ENCODE results near the gene STARD4. TPM values are rescaled to one million over a fixed set of nuclear protein-coding genes. Genes with fewer than 3 reads are reported as not detected.

Gene STARD4
- polyA plus RNA-seq (ENCODE audit: insufficient read length in 3 of 3): 10 to 100 TPM; 22.7 to 32.6 (median 28.3) TPM
- long read RNA-seq, donor 1, partial matches to known transcripts: 0 of 1 reads
- long read RNA-seq, donor 1, other reads (novel, unspliced or antisense): 0 of 1 reads
- long read RNA-seq, donor 2: 0 reads
- long read RNA-seq, donor 3, partial matches to known transcripts: 0 of 1 reads
- long read RNA-seq, donor 3, other reads (novel, unspliced or antisense): 0 of 1 reads
- long read RNA-seq, donor 4, full-length matches to known transcripts: 3 of 3 reads
- long read RNA-seq, donor 4, partial matches to known transcripts: 0 of 3 reads
- long read RNA-seq, donor 4, other reads (novel, unspliced or antisense): 0 of 3 reads
- long read RNA-seq, donor 5: 0 reads
- long read RNA-seq, donor 6, partial matches to known transcripts: 0 of 2 reads
- long read RNA-seq, donor 6, other reads (novel, unspliced or antisense): 0 of 2 reads
- long read RNA-seq, donor 7, full-length matches to known transcripts: 3 of 3 reads
- long read RNA-seq, donor 7, partial matches to known transcripts: 0 of 3 reads
- long read RNA-seq, donor 7, other reads (novel, unspliced or antisense): 0 of 3 reads
- long read RNA-seq, donor 8: 0 reads
- long read RNA-seq, donor 9, full-length matches to known transcripts: 2 of 2 reads
- long read RNA-seq, donor 9, partial matches to known transcripts: 0 of 2 reads
- long read RNA-seq, donor 9, other reads (novel, unspliced or antisense): 0 of 2 reads
- long read RNA-seq, donor 10, full-length matches to known transcripts: 2 of 2 reads
- long read RNA-seq, donor 10, partial matches to known transcripts: 0 of 2 reads
- long read RNA-seq, donor 10, other reads (novel, unspliced or antisense): 0 of 2 reads
- long read RNA-seq, donor 11, full-length matches to known transcripts: 2 of 2 reads
- long read RNA-seq, donor 11, partial matches to known transcripts: 0 of 2 reads
- long read RNA-seq, donor 11, other reads (novel, unspliced or antisense): 0 of 2 reads
- long read RNA-seq, donor 12, partial matches to known transcripts: 0 of 1 reads
- long read RNA-seq, donor 12, other reads (novel, unspliced or antisense): 0 of 1 reads
- long read RNA-seq, donor 13: 0 reads
- long read RNA-seq, donor 14, partial matches to known transcripts: 0 of 1 reads
- long read RNA-seq, donor 14, other reads (novel, unspliced or antisense): 0 of 1 reads
- long read RNA-seq, donor 15, partial matches to known transcripts: 0 of 1 reads
- long read RNA-seq, donor 15, other reads (novel, unspliced or antisense): 0 of 1 reads
- long read RNA-seq, donor 16, full-length matches to known transcripts: 3 of 3 reads
- long read RNA-seq, donor 16, partial matches to known transcripts: 0 of 3 reads
- long read RNA-seq, donor 16, other reads (novel, unspliced or antisense): 0 of 3 reads

- peak; percentile 79 to 94 (median 87) for DNase-seq (ENCODE audit: extremely low read depth in 1 of 11, low read depth in 9 of 11, low spot score in 4 of 11)
Measured at GRCh38 chr5:111512375-111513130, at the start of gene STARD4. TSS of gene STARD4 (minus strand) at chr5:111512535. CDS start at chr5:111507433, 5,102 bp downstream.

- DNase-seq (ENCODE audit: extremely low read depth in 1 of 11, low read depth in 9 of 11, low spot score in 4 of 11): no peak
Measured at GRCh38 chr5:111559680-111560079, 47.3 kb upstream of the STARD4 start.

GRCh38 chr5:111557686-111558085 is 45.4 kb upstream of the STARD4 start:
- no peak for DNase-seq (ENCODE audit: extremely low read depth in 1 of 11, low read depth in 9 of 11, low spot score in 4 of 11)

GRCh38 chr5:111557111-111557510 is 44.8 kb upstream of the STARD4 start:
- no peak for DNase-seq (ENCODE audit: extremely low read depth in 1 of 11, low read depth in 9 of 11, low spot score in 4 of 11)

GRCh38 chr5:111556501-111556900 is 44.2 kb upstream of the STARD4 start:
- DNase-seq (ENCODE audit: extremely low read depth in 1 of 11, low read depth in 9 of 11, low spot score in 4 of 11): no peak

GRCh38 chr5:111555760-111556159 is 43.4 kb upstream of the STARD4 start:
- DNase-seq (ENCODE audit: extremely low read depth in 1 of 11, low read depth in 9 of 11, low spot score in 4 of 11): no peak

- no peak for DNase-seq (ENCODE audit: extremely low read depth in 1 of 11, low read depth in 9 of 11, low spot score in 4 of 11)
Measured at GRCh38 chr5:111553868-111554267, 41.5 kb upstream of the STARD4 start.

GRCh38 chr5:111552896-111553295 is 40.6 kb upstream of the STARD4 start:
- DNase-seq (ENCODE audit: extremely low read depth in 1 of 11, low read depth in 9 of 11, low spot score in 4 of 11): no peak

- DNase-seq (ENCODE audit: extremely low read depth in 1 of 11, low read depth in 9 of 11, low spot score in 4 of 11): no peak
Measured at GRCh38 chr5:111552492-111552891, 40.2 kb upstream of the STARD4 start.

- no peak for DNase-seq (ENCODE audit: extremely low read depth in 1 of 11, low read depth in 9 of 11, low spot score in 4 of 11)
Measured at GRCh38 chr5:111551569-111552275, 39.4 kb upstream of the STARD4 start.

GRCh38 chr5:111551161-111551560 is 38.8 kb upstream of the STARD4 start:
- DNase-seq (ENCODE audit: extremely low read depth in 1 of 11, low read depth in 9 of 11, low spot score in 4 of 11): no peak

GRCh38 chr5:111550282-111551020 is 38.1 kb upstream of the STARD4 start:
- DNase-seq (ENCODE audit: extremely low read depth in 1 of 11, low read depth in 9 of 11, low spot score in 4 of 11): peak; percentile 59 to 89 (median 78)

- DNase-seq (ENCODE audit: extremely low read depth in 1 of 11, low read depth in 9 of 11, low spot score in 4 of 11): no peak
Measured at GRCh38 chr5:111548992-111549649, 36.8 kb upstream of the STARD4 start.

- DNase-seq (ENCODE audit: extremely low read depth in 1 of 11, low read depth in 9 of 11, low spot score in 4 of 11): no peak
Measured at GRCh38 chr5:111548348-111548950, 36.1 kb upstream of the STARD4 start.

- no peak for DNase-seq (ENCODE audit: extremely low read depth in 1 of 11, low read depth in 9 of 11, low spot score in 4 of 11)
Measured at GRCh38 chr5:111545031-111545430, 32.7 kb upstream of the STARD4 start.
